Measurements from ENCODE around the gene MOGAT1.
"Not testable (repeated sequence)": the region's sequence is repeated elsewhere in the genome, so short reads cannot be mapped to it uniquely, and the experiment has no call there.

MOGAT1 gene

DNA sequence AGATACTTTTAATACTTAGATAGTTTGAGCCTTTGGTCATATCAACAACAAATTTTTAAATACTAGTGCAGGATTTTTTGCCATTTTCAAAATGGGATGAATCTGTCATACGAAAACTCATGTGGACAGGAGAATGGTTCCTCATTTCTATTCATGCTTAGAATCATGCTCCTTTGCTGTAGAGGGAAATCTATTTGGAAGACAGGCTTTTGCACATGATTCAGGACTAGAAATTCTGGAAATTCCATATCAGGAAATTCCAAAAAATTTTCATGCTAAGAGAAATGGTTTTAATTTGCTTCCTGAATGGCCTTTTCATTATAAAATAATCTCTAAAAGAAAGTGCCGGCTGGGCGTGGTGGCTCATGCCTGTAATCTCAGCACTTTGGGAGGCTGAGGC, 39.3 kb downstream of the MOGAT1 start:
- no peak for DNase-seq (ENCODE audit: low spot score)

DNA sequence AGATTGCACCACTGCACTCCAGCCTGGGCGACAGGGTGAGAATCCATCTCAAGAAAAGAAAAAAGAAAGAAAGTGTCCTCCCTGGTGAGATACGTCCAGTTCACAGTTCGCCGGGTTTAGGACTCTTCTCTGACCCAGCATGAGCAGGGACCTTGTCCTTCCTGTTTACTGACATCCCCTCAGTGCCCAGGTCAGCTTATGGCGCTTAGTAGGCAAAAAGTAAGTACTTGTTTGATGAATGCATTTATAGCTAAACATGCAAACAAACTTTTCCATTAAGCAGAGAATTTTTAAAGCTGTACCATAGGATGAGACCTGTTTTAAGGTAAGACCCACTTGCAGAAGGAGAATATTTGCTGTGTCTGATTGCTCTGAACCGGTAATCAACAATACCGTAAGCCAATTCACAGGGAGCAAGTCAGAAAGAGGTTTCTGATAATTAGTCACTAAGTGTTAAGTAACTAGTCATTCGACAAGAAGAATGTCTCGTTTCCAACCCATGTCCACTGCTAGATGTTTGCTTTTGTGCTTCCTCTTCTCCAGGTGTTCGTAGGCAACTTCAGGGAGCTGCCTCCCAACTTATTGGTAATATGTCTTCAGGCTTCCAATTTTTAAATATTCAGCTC, 40.0 kb downstream of the MOGAT1 start:
- no peak for DNase-seq (ENCODE audit: low spot score)

DNA sequence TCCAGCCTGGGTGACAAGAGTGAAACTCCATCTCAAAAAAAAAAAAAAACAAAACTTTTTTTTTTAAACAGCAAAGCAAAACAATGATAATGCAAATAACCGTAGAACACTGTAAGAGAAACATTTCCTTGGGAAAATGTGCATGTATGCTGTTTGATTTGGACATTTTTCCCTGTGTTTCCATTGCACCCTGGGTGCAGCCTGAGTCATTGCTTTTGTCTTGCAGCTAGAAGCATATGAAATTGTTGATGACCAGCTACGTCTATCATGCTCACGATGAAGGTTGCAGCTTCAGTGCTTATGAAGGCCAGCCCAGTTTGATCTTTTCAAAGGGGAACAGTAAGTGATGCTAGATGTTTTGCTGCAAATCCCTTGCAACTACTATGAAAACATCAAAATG, 41.5 kb downstream of the MOGAT1 start:
- DNase-seq (ENCODE audit: low spot score): no peak

DNA sequence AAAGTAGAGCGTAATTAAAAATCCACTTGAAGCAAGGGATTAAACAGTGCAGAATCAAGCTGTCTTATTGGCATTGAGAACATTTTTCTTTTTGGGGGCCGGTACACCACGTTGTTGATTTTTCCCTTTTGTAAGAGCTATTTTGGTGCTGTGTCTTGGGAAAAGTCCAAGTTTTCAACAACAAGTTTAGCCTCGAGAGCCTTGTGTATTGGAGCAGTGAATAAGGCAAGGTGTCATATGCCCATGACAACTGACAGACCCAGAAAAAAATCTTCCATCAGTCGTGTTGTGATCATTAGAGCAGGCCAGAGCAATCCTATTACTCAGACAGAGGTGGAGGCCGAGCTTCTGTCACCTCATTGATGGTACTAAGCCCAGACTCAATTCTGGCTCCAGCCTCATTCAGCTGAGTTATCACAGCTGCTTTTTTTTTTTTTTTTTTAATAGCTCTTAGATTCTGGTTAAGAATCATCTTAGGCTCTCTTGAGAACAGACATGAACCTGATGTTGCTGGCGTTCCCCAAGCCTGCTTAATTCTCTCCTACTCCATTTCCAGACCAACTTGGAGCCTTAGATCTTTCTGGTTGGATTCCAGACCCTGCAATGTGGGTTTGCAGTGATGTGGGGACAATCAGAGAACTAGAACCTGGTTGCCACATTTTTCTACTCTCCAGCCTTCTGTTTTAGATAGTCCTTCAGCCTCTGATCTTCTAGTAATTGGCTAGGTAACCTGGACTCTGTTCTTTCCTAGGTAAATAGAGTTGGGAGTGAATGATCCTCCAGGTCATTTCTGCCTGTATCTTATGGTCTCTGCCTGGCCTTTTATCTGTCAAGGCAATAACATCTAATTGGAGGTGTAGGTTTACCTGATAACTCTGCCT, 43.1 kb downstream of the MOGAT1 start:
- DNase-seq (ENCODE audit: low spot score): no peak

DNA sequence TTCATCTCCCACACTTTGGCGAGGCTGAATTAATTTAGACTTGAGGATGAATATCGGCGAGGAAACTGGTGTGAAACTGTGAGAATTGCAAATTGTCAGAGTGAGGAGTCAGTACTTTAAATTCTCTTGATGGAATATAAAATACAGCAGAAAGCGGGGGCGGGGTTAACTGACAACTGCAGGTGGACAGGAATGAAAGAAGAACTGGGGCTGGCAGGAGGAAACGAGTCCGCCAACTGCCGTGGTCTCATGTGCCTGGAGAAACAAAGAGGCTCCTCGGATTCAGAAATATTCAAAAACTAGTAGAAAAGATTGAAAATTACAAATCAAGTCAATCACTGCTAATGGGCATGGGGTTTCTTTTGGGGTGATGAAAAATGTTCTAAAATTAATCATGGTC, 44.3 kb downstream of the MOGAT1 start:
- no peak for DNase-seq (ENCODE audit: low spot score)

DNA sequence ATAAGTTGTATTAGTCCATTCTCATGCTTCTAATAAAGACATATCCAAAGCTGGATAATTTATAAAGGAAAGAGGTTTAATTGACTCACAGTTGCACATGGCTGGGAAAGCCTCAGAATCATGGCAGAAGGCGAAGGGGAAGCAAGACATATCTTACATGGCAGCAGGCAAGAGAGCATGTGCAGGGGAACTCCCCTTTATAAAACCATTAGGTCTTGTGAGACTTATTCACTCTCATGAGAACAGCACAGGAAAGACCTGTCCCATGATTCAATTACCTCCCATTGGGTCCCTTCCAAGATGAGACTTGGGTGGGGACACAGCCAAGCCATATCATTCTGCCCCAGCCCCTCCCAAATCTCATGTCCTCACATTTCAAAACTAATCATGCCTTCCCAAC, 48.3 kb downstream of the MOGAT1 start:
- not testable (repeated sequence) for DNase-seq (ENCODE audit: low spot score)

DNA sequence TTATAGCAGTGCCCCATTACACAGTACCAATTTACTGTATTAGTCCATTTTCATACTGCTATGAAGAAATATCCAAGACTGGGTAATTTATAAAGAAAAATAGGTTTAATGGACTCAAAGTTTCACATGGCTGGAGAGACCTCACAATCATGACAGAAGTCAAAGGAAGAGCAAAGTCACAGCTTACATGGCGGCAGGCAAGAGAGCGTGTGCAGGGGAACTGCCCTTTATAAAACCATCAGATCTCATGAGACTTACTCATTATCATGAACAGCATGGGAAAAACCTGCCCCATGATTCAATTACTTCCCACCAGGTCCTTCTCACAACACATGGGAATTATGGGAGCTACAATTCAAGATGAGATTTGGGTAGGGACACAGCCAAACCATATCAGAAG, 50.1 kb downstream of the MOGAT1 start:
- DNase-seq (ENCODE audit: low spot score): not testable (repeated sequence)

DNA sequence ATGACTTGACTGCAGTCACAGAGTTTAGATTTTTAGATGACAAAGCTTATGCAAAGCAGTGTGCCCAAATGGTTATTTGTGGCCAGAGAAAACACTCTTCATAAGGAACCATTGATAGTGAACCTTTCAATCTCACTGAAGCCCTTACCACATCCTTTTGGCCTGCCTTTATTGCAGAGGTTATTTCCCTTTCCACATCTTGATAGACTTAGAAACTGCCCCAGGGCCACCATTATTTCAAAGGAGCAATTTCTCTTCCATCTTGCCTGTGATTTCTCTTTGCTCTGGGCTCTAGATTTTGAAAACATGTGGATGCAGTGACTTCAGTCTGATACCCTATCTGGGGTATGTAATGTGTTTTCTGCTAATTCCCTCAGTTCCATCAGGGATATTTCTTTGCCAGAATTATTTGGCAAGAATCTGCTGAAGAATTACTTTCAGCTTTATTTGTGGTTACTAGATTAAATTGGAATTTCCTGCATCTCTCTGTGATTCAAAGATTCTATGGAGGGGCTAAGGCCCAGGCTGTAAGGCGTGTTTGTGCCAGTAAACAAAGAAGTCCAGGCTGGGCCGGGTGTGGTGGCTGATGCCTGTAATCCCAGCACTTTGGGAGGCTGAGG, 51.0 kb downstream of the MOGAT1 start:
- no peak for DNase-seq (ENCODE audit: low spot score)

DNA sequence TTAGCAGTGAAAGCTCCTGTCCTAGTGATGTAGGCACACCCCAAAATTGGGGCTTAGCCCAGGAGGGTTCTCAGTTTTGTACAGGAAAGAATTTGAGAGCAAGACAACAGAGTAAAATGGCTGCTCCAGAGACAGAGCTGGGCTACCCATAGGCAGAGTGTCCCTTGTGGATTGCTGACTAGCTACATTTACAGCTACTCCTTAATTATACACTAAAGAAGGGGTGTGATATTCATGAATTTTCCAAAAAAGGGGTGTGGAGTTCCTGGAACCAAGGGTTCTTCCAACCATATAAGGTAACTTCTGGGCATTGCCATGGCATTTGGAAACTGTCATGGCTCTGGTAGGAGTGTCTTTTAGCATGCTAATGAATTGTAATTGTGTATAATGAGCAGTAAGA, 52.8 kb downstream of the MOGAT1 start:
- DNase-seq (ENCODE audit: low spot score): no peak

DNA sequence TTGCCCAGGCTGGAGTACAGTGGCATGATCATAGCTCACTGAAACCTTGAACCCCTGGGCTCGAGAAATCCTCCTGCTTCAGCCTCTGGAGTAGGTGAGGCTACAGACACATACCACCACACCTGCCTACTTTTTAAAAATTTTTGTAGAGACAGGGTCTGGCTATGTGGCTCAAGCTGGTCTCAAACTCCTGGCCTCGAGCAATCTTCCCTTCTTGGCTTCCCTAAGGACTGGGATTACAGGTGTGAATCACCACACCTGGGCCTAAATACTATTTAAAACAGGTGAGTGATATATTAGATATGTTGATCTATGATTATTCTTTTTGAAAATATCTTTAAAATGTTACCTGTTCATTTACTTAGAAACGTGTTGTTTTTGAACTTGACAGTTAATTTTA, 57.2 kb downstream of the MOGAT1 start:
- DNase-seq (ENCODE audit: low spot score): no peak

DNA sequence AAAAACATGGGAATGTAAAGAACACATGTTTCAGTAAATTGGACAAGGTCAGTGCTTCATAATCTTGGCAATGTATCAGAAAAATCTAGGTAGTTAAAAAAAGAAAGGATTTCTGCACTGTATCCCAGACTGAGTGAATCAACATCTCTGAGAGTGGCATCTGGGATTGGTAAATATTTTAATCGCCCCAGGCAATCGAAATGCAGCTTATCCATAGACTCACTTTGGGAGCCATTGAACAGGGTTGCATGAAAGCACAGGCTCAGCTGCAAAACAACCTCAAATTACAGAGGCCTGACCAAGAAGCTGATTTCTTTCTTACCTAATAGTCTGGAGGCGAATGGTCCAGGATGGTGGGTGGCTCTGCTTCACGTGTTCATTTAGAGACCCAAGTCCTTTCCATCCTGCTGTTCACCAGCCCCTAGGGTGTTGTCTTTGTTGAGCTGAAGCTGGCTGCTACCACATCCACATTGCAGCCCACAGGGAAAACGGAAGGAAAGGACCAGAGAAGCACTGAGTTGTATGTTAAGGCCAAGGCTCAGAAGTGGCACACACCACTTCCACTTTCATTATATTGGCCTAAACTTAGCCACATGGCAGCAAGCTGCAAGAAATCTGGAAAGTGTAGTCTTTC, 59.0 kb downstream of the MOGAT1 start:
- no peak for DNase-seq (ENCODE audit: low spot score)

DNA sequence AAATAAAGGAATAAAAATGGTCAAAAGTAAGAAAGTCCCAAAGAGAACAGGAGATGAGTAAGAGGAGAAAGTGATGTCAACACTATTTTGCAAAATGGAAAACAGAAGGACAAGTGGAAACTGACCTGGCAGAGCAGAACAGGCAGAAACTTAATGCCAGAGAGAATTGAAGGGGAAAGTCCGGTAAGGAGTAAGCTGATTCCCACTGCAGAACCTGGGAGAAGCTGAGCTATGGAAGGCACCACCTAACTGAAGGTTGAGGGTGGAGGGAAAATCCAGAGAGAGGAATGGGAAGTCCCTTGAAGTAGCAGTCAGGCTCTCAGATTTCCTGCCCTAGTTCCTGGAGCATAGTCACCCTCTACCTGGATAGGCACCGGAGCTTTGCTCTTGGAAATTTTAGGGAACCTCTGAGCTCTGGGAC, 59.8 kb downstream of the MOGAT1 start:
- no peak for DNase-seq (ENCODE audit: low spot score)

DNA sequence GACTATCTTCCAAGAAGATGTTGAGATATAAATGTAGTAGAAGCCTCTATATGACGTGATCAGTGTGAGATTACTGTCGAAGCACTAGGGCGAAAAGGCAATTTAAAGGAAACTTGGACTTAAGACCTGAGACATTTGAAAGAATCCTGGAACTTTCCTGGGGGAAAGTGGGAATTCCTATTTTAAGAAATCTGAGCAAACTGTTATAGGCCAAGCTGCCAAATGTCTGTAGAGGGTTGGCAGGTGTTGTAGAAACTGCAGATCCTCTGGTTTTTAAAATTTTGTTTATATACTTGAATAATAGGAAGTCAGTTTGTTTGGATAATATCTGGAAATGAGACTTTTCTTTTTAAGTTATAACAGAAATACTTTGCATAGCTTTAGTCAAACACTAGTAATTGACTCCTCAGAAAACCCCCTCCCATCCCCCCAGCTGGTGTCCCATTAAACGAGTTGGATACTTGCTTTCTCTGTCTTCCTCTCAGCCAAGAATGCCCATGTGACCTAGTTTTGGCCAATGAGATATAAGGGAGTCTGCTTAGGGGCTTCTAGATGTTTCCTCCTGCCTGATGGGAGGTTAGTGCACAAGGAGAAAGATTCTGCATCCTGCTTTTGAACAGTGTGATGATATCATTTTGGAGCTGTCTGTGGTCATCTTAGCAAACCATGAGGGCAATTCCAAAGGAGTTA, 61.2 kb downstream of the MOGAT1 start:
- DNase-seq (ENCODE audit: low spot score): no peak

DNA sequence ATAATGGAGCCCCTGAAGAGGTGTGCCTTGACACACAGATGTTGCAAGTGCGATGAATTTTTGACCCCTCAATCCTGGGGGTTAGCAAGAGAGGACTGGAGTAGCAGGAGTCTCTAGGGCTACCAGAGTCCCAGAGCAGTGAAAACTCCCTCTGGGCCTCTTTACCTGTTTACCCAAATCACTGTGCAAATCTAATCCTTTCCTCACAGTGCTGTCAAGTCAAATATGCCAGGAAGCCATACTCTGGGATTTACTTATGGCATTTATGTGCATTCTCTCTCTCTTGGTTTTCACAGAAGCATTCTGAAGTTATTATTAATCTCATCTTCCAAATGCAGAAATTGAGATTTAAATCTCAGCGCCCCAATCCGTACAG, 62.0 kb downstream of the MOGAT1 start:
- no peak for DNase-seq (ENCODE audit: low spot score)

DNA sequence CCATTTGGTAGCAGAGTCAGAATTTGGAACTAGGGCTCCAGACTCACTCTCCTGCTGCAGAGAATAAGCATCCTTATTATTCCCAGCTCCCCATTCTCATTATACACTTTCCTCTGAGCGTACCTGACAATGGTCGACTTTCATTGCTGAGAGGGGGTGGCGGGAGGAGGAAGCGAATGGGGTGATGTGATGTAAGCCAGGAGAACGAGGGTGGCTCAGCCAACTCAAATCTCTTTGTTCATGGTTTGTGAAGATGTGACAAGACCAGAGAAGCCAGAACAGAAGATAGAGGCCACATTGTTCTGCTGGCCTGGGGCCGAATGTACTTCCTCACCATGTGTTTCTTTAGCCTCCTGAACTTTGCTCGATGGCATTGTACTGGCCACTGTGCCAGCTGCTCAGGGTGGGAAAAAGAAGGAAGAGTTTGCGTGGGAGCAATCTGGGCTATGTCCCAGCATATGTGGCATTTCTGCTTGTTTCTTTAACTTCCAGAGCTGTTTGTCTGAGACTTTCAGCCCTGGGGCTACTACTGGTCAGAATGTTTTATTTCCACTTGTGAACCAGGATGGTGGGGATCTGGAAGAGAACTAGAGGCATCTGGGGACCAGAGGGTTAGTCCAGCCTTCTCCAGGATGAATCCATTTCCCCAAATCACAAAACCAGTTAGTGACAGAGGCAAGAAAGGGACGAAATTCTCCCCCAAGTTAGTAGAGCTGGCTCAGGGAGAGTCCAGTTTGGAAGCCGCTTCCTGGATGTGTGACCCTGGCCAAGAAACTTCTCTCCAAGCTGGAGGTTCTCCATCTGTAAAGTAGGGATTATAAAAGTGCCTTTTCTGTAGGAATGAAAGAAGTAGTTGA, 62.6 kb downstream of the MOGAT1 start:
- DNase-seq (ENCODE audit: low spot score): no peak

DNA sequence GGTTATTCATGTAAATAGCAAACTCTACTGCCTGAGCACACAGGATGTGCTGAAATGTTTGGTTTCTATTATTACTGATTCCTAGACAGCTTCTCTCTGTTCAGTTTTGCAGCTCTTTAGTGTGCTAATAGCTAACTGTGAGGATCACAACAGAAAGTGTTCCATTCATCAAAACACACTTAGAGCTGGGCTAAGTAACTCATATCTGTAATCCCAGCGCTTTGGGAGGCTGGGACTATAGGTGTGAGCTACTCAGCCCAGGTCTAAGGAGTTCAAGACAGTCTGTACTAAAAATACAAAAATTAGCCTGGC, 63.2 kb downstream of the MOGAT1 start:
- no peak for DNase-seq (ENCODE audit: low spot score)

DNA sequence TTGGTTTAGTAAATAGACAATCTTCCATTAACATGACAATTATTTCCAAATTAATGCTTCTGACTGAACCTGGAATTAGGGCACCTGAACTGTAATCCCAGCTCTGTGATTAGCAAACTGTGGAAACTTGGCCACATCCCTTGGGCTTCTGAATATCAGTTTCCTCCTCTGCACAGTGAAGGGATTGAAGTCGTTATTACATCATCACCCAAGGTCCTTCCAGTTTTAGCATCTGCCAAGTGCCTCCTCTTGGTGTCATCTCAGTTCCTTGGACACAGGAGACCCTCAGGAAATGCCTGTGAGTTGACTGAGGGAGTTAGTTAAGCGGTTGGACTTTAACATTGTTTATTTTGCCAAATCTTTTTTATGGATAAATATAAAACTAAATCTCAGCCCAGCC, 64.8 kb downstream of the MOGAT1 start:
- no peak for DNase-seq (ENCODE audit: low spot score)

DNA sequence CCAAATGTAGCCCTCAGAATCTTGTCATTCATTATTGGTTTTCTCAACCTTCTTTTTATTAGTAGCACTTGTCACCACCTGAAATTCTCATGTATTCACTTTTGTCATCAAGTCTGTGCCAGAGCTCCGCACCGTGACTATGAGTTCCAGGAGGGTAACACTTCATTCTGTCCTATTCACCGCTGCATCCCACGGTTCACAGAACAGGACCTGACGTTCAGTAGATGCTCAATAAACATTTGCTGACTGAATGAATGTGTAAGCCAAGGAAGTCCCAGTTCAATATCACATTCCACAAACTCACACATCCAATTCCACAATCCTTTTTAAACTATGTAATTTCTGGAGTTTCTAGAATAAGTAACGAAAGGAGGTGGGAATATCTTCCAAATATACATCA, 65.5 kb downstream of the MOGAT1 start:
- DNase-seq (ENCODE audit: low spot score): no peak

DNA sequence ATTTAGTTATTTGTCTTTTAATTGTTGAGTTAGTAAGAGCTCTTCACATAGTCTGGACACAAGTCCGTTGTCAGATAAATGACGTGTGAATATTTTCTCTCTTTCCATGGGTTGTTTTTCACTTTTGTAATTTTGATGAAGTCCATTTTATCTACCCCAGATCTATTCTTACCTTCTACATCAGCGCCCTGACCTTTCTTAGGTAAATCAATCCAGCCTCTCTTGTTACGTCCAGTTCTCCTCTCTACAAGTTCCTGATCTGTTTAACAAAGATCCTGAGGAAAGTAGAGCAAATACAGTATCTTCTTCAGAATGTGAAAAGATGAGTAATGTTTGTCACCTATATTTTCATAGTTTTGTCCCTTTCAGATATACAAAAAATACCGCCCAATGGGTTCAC, 66.9 kb downstream of the MOGAT1 start:
- DNase-seq (ENCODE audit: low spot score): no peak

DNA sequence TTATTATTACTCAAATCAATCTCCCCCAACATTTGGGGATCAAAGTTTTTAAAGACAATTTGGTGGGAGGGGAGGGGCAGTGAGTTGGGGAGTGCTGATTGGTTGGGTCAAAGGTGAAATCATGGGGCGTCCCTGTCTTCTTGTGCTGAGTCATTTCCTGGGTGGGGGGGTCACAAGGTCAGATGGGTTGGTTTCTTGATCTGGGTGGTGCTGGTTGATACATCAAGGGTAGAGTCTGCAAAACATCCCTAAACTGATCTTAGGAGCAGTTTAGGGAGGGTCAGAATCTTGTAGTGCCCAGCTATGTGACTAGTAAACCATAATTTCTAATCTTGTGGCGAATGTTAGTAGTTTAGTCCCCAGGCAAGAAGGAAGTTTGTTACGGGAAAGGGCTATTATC, 67.4 kb downstream of the MOGAT1 start:
- DNase-seq (ENCODE audit: low spot score): no peak

DNA sequence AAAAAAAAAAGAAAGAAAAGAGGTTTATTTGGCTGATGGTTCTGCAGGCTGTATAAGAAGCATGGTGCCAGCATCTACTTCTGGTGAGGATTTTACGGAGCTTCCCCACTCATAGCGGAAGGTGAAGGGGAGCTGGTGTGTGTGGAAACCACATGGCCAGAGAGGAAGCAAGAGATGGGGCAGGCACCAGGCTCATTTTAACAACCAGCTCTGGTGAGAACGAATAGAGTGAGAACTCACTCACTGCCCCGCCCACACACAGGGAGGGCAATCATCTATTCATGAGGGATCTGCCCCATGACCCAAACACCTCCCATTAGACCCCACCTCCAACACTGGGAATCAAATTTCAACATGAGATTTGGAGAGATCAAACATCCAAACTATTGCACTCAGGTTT, 68.5 kb downstream of the MOGAT1 start:
- no peak for DNase-seq (ENCODE audit: low spot score)

Measured in ecto neural progenitor cell (in vitro differentiated cells).